IMR-90 (cell line): ENCODE measurements around the gene RNFT2. TPM values are rescaled to one million over a fixed set of nuclear protein-coding genes. Genes with fewer than 3 reads are reported as not detected.

ENCODE experiments used
- ATAC-seq: fragments of 200-7000 bp; cut with Tn5 transposase; 2 replicates; pipeline ENCODE4 v1.9.1; 2020; ENCODE audit warnings: low read depth, mild to moderate bottlenecking, moderate library complexity
- BruUV-seq: library from RNA; stranded (reverse); fragments of 400-500 nt; replicated peaks from 2 replicates; lab custom pipeline; 2021; lab: Mats Ljungman, UMichigan
- CTCF ChIA-PET: fragments of 300-600 bp; formaldehyde crosslinking; extraction: SDS; loops from one replicate; lab custom pipeline; 2021; ENCODE audit warnings: antibody characterized with exemption; lab: Yijun Ruan, JAX
- POLR2A ChIA-PET: fragments of 300-600 bp; sonication (Branson Sonifier 250); formaldehyde crosslinking; loops from one replicate; lab custom pipeline; 2022; ENCODE audit warnings: antibody characterized with exemption; ENCODE audit not compliant: unreplicated experiment; lab: Charles Lee
- DNase-seq: peaks from one replicate; pipeline ENCODE4 v3.0.0; 2013
- H2AFZ ChIP-seq: replicated peaks from 2 replicates; pipeline ENCODE3; 2013; ENCODE audit warnings: low read length, mild to moderate bottlenecking; ENCODE audit not compliant: poor library complexity
- H2AK5ac ChIP-seq: 2 replicates; pipeline ENCODE4 v1.6.1; 2013; ENCODE audit warnings: low read depth, low read length, inconsistent platforms
- H2AK9ac ChIP-seq: replicated peaks from 2 replicates; pipeline ENCODE3; 2013; ENCODE audit warnings: mild to moderate bottlenecking, low read depth, low read length, moderate library complexity; ENCODE audit not compliant: poor library complexity
- H2BK120ac ChIP-seq: 2 replicates; pipeline ENCODE4 v1.6.1; 2013; ENCODE audit warnings: low read depth, low read length, inconsistent platforms
- H2BK15ac ChIP-seq: 3 replicates; pipeline ENCODE4 v1.6.1; 2013; ENCODE audit warnings: low read depth, low read length, inconsistent platforms
- H2BK20ac ChIP-seq: 2 replicates; pipeline ENCODE4 v1.6.1; 2013; ENCODE audit warnings: low read depth, mild to moderate bottlenecking, inconsistent platforms, low read length, moderate library complexity
- H2BK5ac ChIP-seq: 2 replicates; pipeline ENCODE4 v1.6.1; 2013; ENCODE audit warnings: mild to moderate bottlenecking, low read depth, low read length, inconsistent platforms; ENCODE audit not compliant: poor library complexity, severe bottlenecking
- H3K14ac ChIP-seq: replicated peaks from 2 replicates; pipeline ENCODE4 v1.6.1; 2013; ENCODE audit warnings: low read depth, low read length, inconsistent platforms
- H3K18ac ChIP-seq: 2 replicates; pipeline ENCODE4 v1.6.1; 2013; ENCODE audit warnings: low read depth, low read length, control low read depth
- H3K23ac ChIP-seq: 2 replicates; pipeline ENCODE4 v1.6.1; 2013; ENCODE audit warnings: low read depth, low read length, inconsistent platforms
- H3K27ac ChIP-seq: 2 replicates; pipeline ENCODE4 v1.5.1; 2013; ENCODE audit warnings: mild to moderate bottlenecking, control low read depth, low read length; ENCODE audit not compliant: insufficient read depth
- H3K27me3 ChIP-seq: 2 replicates; pipeline ENCODE4 v1.6.1; 2013; ENCODE audit warnings: low read length; ENCODE audit not compliant: control insufficient read depth, insufficient read depth
- H3K36me3 ChIP-seq: 2 replicates; pipeline ENCODE4 v1.6.1; 2013; ENCODE audit warnings: low read length, mixed read lengths; ENCODE audit not compliant: control insufficient read depth, insufficient read depth
- H3K4ac ChIP-seq: 2 replicates; pipeline ENCODE4 v1.6.1; 2013; ENCODE audit warnings: low read depth, low read length, inconsistent platforms
- H3K4me1 ChIP-seq: 2 replicates; pipeline ENCODE4 v1.6.1; 2013; ENCODE audit warnings: low read length, mixed read lengths; ENCODE audit not compliant: control insufficient read depth, insufficient read depth
- H3K4me2 ChIP-seq: 2 replicates; pipeline ENCODE4 v1.6.1; 2013; ENCODE audit warnings: low read depth, mild to moderate bottlenecking, control low read depth, low read length, moderate library complexity
- H3K4me3 ChIP-seq: 2 replicates; pipeline ENCODE4 v1.5.1; 2013; ENCODE audit warnings: low read depth, mild to moderate bottlenecking, control low read depth, low read length, moderate library complexity; ENCODE audit not compliant: insufficient read depth
- H3K56ac ChIP-seq: 2 replicates; pipeline ENCODE4 v1.6.1; 2013; ENCODE audit warnings: low read length, inconsistent platforms; ENCODE audit not compliant: insufficient read depth; ENCODE audit errors: extremely low read depth
- H3K79me1 ChIP-seq, 2 experiments: 2 replicates each; pipeline ENCODE4 v1.6.1; 2013; ENCODE audit warnings: low read length in 2 of 2, inconsistent platforms in 1 of 2, low read depth in 1 of 2
- H3K9ac ChIP-seq: 2 replicates; pipeline ENCODE4 v1.6.1; 2013; ENCODE audit warnings: low read depth, low read length, control low read depth
- H3K9me1 ChIP-seq: 2 replicates; pipeline ENCODE4 v1.6.1; 2013; ENCODE audit warnings: low read length, inconsistent platforms; ENCODE audit not compliant: insufficient read depth
- H3K9me3 ChIP-seq: 2 replicates; pipeline ENCODE4 v1.6.1; 2013; ENCODE audit warnings: low read length; ENCODE audit not compliant: control insufficient read depth, insufficient read depth
- H4K20me1 ChIP-seq: 2 replicates; pipeline ENCODE4 v1.6.1; 2013; ENCODE audit warnings: low read length, inconsistent platforms; ENCODE audit not compliant: insufficient read depth
- H4K5ac ChIP-seq: 2 replicates; pipeline ENCODE4 v1.6.1; 2013; ENCODE audit warnings: mild to moderate bottlenecking, low read depth, low read length, control low read depth
- H4K8ac ChIP-seq, 2 experiments: 2 replicates each; pipeline ENCODE4 v1.6.1; 2013; ENCODE audit warnings: low read depth in 2 of 2, low read length in 2 of 2, control low read depth in 1 of 2, inconsistent platforms in 1 of 2
- H4K91ac ChIP-seq: 2 replicates; pipeline ENCODE4 v1.6.1; 2013; ENCODE audit warnings: low read depth, low read length, inconsistent platforms; ENCODE audit not compliant: insufficient read depth
- BHLHE40 ChIP-seq: fragments of 150-350 bp; IDR thresholded peaks from 2 replicates; pipeline ENCODE4 v1.6.1; 2016; ENCODE audit warnings: mild to moderate bottlenecking, low read depth, low read length
- RAD21 ChIP-seq: IDR thresholded peaks from 2 replicates; pipeline ENCODE4 v1.6.1; 2012; ENCODE audit warnings: low read length, improper control_type of control experiment
- RCOR1 ChIP-seq: IDR thresholded peaks from 2 replicates; pipeline ENCODE4 v1.6.1; 2012; ENCODE audit warnings: mild to moderate bottlenecking, low read length, improper control_type of control experiment; ENCODE audit not compliant: insufficient replicate concordance
- WGBS, 2 experiments: methylation state at CpG; one replicate each; pipeline versions ENCODE4 v1.1.5 to v1.1.7; 2013; ENCODE audit warnings: missing lambda C conversion rate in 2 of 2; ENCODE audit not compliant: insufficient read length in 1 of 2; ENCODE audit errors: extremely low coverage in 2 of 2; 5-methylcytosine and 5-hydroxymethylcytosine counted together
- dilution Hi-C: fragments of 300-500 bp; cut with HindIII; formaldehyde crosslinking; loops from one replicate; pipeline ENCODE4 v1.14.3; 2018; ENCODE audit warnings: low sequenced_read_pairs; ENCODE audit not compliant: unreplicated experiment
- in situ Hi-C: fragments of 300-500 bp; cut with MboI; formaldehyde crosslinking; loops from 3 replicates; pipeline ENCODE4 v1.14.3; 2019; ENCODE audit warnings: low sequenced_read_pairs, inconsistent platforms, mixed read lengths
- intact Hi-C: fragments of 100-400 bp; cut with micrococcal nuclease; formaldehyde crosslinking; loops from 2 replicates; pipeline ENCODE4 v1.10.0; 2022
- polyA plus RNA-seq, 3 experiments: library from polyadenylated mRNA; depleted of rRNA; stranded (reverse); fragments of >200 nt; gene quantifications; 2 replicates each; pipeline ENCODE4 v1.2.3, GENCODE V29; 2012; ENCODE audit warnings: low replicate concordance in 1 of 3
- total RNA-seq: library from RNA; depleted of rRNA; stranded (reverse); fragments of >200 nt; gene quantifications from 2 replicates; pipeline ENCODE4 v1.2.3, GENCODE V29; 2012

RNFT2 gene
- total and polyA plus RNA-seq, 2 of the 4 experiments (the other 2 are of a cell fraction) = 1.6 to 2.3 TPM

DNA sequence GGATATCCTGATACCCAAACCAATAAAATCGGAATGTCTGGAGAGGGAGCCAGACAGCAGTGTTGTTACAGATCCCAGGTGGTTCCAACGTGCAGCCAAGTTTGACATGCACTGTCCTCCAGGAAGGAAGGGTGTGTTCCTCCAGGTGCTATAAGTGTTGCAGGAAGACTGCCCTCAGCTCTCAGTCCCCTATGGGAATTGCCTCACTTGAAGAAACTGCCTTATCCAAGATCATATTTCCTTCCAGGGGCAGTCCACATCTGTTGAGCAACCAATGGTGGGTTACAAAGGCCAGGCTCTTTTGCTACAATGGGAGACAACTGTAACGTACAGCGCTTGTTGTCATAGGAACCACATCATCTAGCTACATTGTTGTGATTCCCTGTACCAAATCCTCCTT is 159.4 kb downstream of the RNFT2 start:
- ATAC-seq (no peak), DNase-seq (no peak)
- no peak overlapping the region for H3K4me2 ChIP-seq
- H3K36me3 ChIP-seq = no peaks in the 10 kb centered on the region
- no peak overlapping the region for H2AK9ac ChIP-seq
- no peak overlapping the region for H3K4ac ChIP-seq
- no peak overlapping the region for H3K56ac ChIP-seq
- in situ Hi-C loops = no loop called here
- TF ChIP-seq RAD21 (no peak), RCOR1 (no peak), BHLHE40 (no peak)
- CTCF ChIA-PET = interaction anchor here (0.9 kb wide), 1 partner anchor 72 kb away, joined by 3 read pairs; no protein-coding TSS in a partner anchor
- H3K18ac ChIP-seq = no peak overlapping the region
- no peaks in the 10 kb centered on the region for H3K79me1 ChIP-seq
- H3K4me3 ChIP-seq = no peak overlapping the region
- no peak overlapping the region for H2AFZ ChIP-seq
- H3K27ac ChIP-seq = no peak overlapping the region
- H3K9me1 ChIP-seq = no peaks in the 10 kb centered on the region
- no peak overlapping the region for H3K9ac ChIP-seq
- H3K9me3 ChIP-seq = no peaks in the 10 kb centered on the region
- H2BK120ac ChIP-seq = no peak overlapping the region
- H3K14ac ChIP-seq = no peak overlapping the region
- no peak overlapping the region for H4K91ac ChIP-seq
- no peaks in the 10 kb centered on the region for H4K20me1 ChIP-seq
- POLR2A ChIA-PET = no interaction called here
- no peak overlapping the region for H2BK5ac ChIP-seq
- peaks cover 10% of the 10 kb centered on the region for H3K27me3 ChIP-seq
- no peak overlapping the region for H3K23ac ChIP-seq
- no peak overlapping the region for H4K5ac ChIP-seq
- H4K8ac ChIP-seq = no peak overlapping the region
- BruUV-seq = no TSS peak
- WGBS, 2 experiments = no CpG with 5 or more reads among the region's 4 CpGs
- H2BK20ac ChIP-seq = no peak overlapping the region
- H2AK5ac ChIP-seq = no peak overlapping the region
- intact Hi-C loops = no loop called here
- H3K4me1 ChIP-seq = no peaks in the 10 kb centered on the region
- H2BK15ac ChIP-seq = no peak overlapping the region
- dilution Hi-C loops = no loop called here
